Keratinocyte (primary cell): ENCODE data around the gene STAC.

ENCODE experiments used
- EZH2 ChIP-seq: IDR thresholded peaks from one replicate; pipeline ENCODE4 v1.6.1; 2012; ENCODE audit warnings: inconsistent platforms, mild to moderate bottlenecking, low read length, moderate library complexity
- TF ChIP-seq, protein P1 (sequence below), 3 experiments: IDR thresholded peaks in 1 of 3; conservative IDR thresholded peaks in 1 of 3; optimal IDR thresholded peaks in 1 of 3; 2 replicates in 2 of 3; 3 replicates in 1 of 3; pipeline versions ENCODE3 to v1.5.1; 2011; ENCODE audit warnings: low read length in 3 of 3, mild to moderate bottlenecking in 3 of 3, moderate library complexity in 2 of 3, control low read depth in 1 of 3, inconsistent platforms in 1 of 3; ENCODE audit not compliant: insufficient read depth in 2 of 3; ENCODE audit errors: extremely low read depth in 1 of 3

DNA sequence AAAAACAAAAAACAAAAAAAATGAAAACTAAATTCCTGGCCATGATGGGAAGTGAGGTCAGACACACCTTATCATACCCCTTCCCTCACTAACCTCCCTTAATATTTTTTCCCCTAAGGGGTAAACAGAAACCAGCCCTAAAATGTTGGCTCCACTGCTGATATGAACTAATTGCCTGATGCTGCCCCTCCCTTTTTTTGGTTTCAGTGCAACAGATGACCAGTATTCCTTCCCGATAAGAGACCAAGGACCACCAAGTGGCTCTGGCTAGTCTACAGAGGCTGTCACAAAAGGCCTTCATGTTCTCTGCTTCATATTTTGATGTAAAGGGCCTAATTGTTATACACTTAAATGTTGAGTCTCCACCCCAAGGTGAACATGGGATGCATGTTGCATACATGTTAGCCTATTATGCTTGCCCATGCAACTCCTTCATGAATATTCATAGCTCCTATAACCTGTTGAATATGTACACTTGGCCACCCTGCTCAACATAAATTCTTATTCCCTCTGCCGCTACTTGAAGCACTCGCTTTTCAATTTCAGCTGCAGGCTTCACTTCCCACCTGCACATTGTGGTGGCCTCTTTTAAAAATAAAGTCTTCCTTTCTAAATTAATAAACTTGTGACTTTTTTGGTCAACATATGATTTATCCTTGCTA, 12.3 kb upstream of the STAC start:
- TF ChIP-seq, protein P1, sequence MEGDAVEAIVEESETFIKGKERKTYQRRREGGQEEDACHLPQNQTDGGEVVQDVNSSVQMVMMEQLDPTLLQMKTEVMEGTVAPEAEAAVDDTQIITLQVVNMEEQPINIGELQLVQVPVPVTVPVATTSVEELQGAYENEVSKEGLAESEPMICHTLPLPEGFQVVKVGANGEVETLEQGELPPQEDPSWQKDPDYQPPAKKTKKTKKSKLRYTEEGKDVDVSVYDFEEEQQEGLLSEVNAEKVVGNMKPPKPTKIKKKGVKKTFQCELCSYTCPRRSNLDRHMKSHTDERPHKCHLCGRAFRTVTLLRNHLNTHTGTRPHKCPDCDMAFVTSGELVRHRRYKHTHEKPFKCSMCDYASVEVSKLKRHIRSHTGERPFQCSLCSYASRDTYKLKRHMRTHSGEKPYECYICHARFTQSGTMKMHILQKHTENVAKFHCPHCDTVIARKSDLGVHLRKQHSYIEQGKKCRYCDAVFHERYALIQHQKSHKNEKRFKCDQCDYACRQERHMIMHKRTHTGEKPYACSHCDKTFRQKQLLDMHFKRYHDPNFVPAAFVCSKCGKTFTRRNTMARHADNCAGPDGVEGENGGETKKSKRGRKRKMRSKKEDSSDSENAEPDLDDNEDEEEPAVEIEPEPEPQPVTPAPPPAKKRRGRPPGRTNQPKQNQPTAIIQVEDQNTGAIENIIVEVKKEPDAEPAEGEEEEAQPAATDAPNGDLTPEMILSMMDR (optimal IDR thresholded peaks at IDR 0.05 in 1 of 3, IDR thresholded peaks at IDR 0.05 in 1 of 3, conservative IDR thresholded peaks at IDR 0.05 in 1 of 3; ENCODE audit: extremely low read depth in 1 of 3, insufficient read depth in 2 of 3, low read length in 3 of 3): no peak
- TF ChIP-seq EZH2: no peak
